ENCODE measurements around the gene SDCCAG8.

DNA sequence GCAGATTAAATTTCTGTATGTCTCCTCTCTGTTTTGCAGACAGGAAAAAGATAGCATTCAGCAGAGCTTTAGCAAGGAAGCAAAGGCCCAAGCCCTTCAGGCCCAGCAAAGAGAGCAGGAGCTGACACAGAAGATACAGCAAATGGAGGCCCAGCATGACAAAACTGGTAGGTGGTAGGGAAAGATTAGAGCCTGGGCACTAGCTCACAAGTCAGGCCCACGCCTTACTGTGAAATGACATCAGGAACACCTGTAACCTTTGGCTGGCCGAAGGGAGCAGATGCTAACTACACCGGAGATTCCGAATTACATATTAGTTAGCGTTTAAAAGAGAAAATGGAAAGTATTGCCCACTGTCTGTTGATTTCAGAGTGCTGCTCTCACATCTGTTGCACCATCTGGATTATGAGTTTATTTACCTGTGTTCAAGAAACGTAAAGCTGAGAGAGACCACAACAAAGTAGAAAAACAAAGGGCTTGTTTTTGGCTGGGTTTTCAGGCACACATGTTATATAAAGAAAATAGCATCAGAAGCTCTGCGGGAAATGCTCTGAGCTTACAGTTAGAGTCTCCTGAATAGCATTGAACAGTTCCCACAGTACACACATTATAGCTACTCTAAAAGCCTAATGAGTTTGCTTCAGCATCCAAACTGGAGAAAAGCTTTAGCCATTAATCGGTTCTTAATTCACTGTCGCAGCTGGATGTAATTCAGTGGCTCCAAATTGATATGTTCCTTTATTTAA lies 160.0 kb downstream of the SDCCAG8 start:
- TF ChIP-seq, protein P1, sequence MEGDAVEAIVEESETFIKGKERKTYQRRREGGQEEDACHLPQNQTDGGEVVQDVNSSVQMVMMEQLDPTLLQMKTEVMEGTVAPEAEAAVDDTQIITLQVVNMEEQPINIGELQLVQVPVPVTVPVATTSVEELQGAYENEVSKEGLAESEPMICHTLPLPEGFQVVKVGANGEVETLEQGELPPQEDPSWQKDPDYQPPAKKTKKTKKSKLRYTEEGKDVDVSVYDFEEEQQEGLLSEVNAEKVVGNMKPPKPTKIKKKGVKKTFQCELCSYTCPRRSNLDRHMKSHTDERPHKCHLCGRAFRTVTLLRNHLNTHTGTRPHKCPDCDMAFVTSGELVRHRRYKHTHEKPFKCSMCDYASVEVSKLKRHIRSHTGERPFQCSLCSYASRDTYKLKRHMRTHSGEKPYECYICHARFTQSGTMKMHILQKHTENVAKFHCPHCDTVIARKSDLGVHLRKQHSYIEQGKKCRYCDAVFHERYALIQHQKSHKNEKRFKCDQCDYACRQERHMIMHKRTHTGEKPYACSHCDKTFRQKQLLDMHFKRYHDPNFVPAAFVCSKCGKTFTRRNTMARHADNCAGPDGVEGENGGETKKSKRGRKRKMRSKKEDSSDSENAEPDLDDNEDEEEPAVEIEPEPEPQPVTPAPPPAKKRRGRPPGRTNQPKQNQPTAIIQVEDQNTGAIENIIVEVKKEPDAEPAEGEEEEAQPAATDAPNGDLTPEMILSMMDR (IDR thresholded peaks at IDR 0.05; ENCODE audit: poor library complexity), result no peak
- TF ChIP-seq EZH2 (IDR thresholded peaks at IDR 0.05; ENCODE audit: borderline replicate concordance) (no peak), EZH2phosphoT487 (IDR thresholded peaks at IDR 0.05; ENCODE audit: low read depth, severe bottlenecking, unreplicated experiment) (no peak)
